Naive B cell (primary cell): ENCODE measurements around the gene VPS13D. TPM values are rescaled to one million over a fixed set of nuclear protein-coding genes. Genes with fewer than 3 reads are reported as not detected.
"Not testable (repeated sequence)": the region's sequence is repeated elsewhere in the genome, so short reads cannot be mapped to it uniquely, and the experiment has no call there.

Source experiments
- ATAC-seq, 2 donors: fragments of 150-1000 bp; cut with Tn5 transposase; 2 replicates each; pipeline ENCODE4 v1.10.0; 2021; ENCODE audit warnings: low read depth in 2 of 2, mild to moderate bottlenecking in 2 of 2, moderate library complexity in 2 of 2
- DNase-seq: peaks from one replicate; pipeline ENCODE4 v3.0.0; 2022
- H3K27ac Mint-ChIP-seq, 6 donors: one replicate each; pipeline ENCODE4 v1.8.0; 2020 to 2022; ENCODE audit warnings: mild to moderate bottlenecking in 6 of 6, mixed read lengths in 6 of 6, moderate library complexity in 5 of 6, inconsistent platforms in 2 of 6
- H3K27me3 Mint-ChIP-seq, 3 donors: one replicate each; pipeline ENCODE4 v1.8.0; 2021 to 2022; ENCODE audit warnings: mixed read lengths in 3 of 3, mild to moderate bottlenecking in 1 of 3
- H3K36me3 Mint-ChIP-seq, 2 donors: one replicate each; pipeline ENCODE4 v1.8.0; 2020 to 2022; ENCODE audit warnings: mixed read lengths in 2 of 2, inconsistent platforms in 1 of 2, mild to moderate bottlenecking in 1 of 2
- H3K4me1 Mint-ChIP-seq, 3 donors: one replicate each; pipeline ENCODE4 v1.8.0; 2020 to 2022; ENCODE audit warnings: mixed read lengths in 3 of 3, inconsistent platforms in 1 of 3, mild to moderate bottlenecking in 1 of 3, moderate library complexity in 1 of 3
- H3K4me3 Mint-ChIP-seq, 8 donors: one replicate each; pipeline ENCODE4 v1.8.0; 2020 to 2022; ENCODE audit warnings: mild to moderate bottlenecking in 8 of 8, mixed read lengths in 8 of 8, moderate library complexity in 8 of 8, inconsistent platforms in 2 of 8
- H3K9me3 Mint-ChIP-seq, 7 donors: one replicate each; pipeline ENCODE4 v1.8.0; 2020 to 2022; ENCODE audit warnings: mixed read lengths in 7 of 7, mild to moderate bottlenecking in 5 of 7, inconsistent platforms in 2 of 7, moderate library complexity in 1 of 7
- polyA plus RNA-seq, 6 donors: library from polyadenylated mRNA; unstranded; fragments of 300-500 nt; fragmentation: Illumina TruSeq; gene quantifications; one replicate each; pipeline ENCODE4 v1.2.3, GENCODE V29; 2021; ENCODE audit warnings: low read depth in 6 of 6

Gene VPS13D
- polyA plus RNA-seq, 6 donors from 2014 or later = 7.6 to 14.6 (median 11.8) TPM

DNA sequence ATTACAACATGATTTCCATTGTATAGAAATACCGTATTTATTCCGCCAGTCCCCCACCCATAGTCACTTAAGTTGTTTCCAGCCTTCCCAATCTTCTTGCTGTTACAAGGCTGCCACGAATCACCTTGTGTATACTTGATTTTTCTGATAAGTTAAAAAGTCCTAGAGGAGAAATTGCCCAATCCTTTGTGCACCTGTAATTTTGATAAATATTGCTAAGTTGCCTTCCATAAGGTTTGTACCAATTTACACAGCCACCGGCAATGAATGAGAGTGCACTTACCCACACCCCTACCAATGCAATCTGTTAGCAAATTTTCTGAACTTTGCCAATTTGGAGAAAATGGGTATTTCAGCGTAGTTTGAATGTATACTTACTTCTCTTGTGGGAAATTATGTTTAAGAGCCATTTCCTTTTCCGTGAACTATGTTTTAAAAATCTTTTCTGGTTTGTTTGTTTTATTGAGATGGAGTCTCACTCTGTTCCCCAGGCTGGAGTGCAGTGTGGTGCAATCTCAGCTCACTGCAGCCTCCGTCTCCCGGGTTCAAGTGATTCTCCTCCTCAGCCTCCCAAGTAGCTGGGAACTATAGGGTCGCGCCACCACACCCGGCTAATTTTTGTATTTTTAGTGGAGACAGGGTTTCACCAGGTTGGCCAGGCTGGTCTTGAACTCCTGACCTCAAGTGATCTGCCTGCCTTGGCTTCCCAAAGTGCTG is 300.8 kb downstream of the VPS13D start:
- ATAC-seq (no peak), DNase-seq (no peak)
- Mint-ChIP-seq H3K36me3 (peaks cover 4 to 6% of the 10 kb centered on the region in 2 donors), H3K27me3 (no peaks in the 10 kb centered on the region), H3K27ac (no peak overlapping the region), H3K9me3 (peaks cover 3 to 5% (median 4%) of the 10 kb centered on the region in 7 donors), H3K4me3 (no peak overlapping the region), H3K4me1 (no peaks in the 10 kb centered on the region)

DNA sequence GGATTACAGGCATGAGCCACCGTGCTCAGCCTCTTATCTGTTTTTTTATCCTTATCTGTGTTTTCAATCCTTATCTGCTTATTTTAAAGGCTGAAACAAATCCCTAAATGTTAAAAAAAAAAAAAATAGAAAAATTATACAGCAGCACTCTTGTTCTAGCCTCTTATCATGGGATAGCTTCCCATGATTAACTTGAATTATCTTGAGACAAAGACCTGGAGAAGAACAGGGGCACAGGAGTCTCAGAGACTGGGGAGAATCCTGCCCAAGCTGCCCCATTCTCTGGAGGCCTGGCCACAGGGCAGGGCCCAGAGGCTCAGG is 301.3 kb downstream of the VPS13D start:
- peaks cover 3 to 10% (median 7%) of the 10 kb centered on the region in 7 donors for H3K9me3 Mint-ChIP-seq
- DNase-seq (no peak), ATAC-seq (no peak)
- H3K4me3 Mint-ChIP-seq = no peak overlapping the region
- H3K27ac Mint-ChIP-seq = no peak overlapping the region
- H3K4me1 Mint-ChIP-seq = no peaks in the 10 kb centered on the region
- H3K27me3 Mint-ChIP-seq = no peaks in the 10 kb centered on the region
- H3K36me3 Mint-ChIP-seq = peaks cover 8 to 11% of the 10 kb centered on the region in 2 donors

DNA sequence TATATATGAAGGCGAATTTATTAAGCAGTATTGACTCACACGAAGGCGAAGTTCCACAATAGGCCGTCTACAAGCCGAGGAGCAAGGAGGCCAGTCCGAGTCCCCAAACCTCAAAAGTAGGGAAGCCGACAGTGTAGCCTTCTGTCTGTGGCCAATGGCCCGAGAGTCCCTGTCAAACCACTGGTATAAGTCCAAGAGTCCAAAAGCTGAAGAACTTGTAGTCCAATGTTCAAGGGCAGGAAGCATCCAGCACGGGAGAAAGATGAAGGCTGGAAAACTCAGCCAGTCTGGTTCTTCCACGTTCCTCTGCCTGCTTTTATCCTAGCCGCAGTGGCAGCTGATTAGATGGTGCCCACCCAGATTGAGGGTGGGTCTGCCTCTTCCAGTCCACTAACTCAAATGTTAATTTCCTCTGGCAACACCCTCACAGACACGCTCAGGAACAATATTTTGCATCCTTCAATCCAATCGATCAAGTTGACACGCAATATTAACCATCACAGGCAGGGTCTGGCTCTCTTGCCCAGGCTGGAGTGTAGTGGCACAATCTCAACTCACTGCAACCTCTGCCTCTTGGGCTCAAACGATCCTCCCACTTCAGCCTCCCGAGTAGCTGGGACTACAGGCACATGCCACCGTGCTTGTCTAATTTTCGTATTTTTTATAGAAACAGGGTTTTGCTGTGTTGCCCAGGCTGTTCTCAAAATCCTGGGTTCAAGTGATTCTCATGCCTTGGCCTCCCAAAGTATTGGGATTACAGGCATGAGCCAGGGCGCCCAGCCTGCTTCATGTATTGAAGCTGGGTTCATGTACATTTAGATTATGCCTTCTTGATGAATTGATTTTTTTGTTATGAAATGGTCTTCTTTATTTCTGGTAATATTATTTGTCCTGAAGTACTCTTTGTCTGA is 302.8 kb downstream of the VPS13D start:
- Mint-ChIP-seq H3K27me3 (no peaks in the 10 kb centered on the region), H3K9me3 (peaks cover 10 to 26% (median 18%) of the 10 kb centered on the region in 7 donors), H3K36me3 (peaks cover 21 to 25% of the 10 kb centered on the region in 2 donors), H3K4me3 (no peak overlapping the region), H3K4me1 (no peaks in the 10 kb centered on the region), H3K27ac (no peak overlapping the region)
- ATAC-seq = no peak
- no peak for DNase-seq

DNA sequence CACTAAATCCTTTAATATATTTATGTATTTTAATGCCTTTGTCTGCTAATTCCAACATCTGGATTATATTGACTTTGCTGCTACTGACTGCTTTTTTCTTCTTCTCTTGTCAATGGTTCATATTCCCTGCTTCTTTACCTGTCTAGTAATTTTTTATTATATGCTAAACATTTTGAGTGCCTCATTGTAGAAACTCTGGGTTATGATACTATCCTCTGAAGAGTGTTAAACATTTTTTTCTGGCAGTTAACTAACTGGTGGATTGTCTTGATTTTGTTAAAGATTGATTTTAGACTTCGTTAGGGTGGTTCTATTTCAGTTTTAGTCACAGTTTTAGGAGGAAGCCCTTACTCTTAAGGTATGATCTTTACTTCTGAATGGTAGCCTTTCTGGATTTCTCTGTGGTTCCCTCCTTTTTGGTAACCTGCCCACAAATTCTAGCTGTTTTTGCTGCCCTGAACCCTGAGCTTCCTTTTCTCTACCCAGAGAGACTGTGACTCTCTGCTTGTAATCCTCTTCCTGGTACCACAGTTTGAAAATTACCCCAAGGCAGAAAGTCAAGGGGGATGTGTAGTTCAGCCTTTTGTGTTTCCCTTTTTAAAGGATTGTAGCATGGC is 306.3 kb downstream of the VPS13D start:
- peaks cover 23 to 28% of the 10 kb centered on the region in 2 donors for H3K36me3 Mint-ChIP-seq
- H3K9me3 Mint-ChIP-seq = peaks cover 10 to 26% (median 19%) of the 10 kb centered on the region in 7 donors
- no peaks in the 10 kb centered on the region for H3K27me3 Mint-ChIP-seq
- no peak for DNase-seq
- H3K4me1 Mint-ChIP-seq = no peaks in the 10 kb centered on the region
- H3K4me3 Mint-ChIP-seq = no peak overlapping the region
- H3K27ac Mint-ChIP-seq = no peak overlapping the region
- ATAC-seq = no peak

GRCh38 chr1:12537294-12537693 is 307.5 kb downstream of the VPS13D start:
- peak overlapping the region in 1 of 6 donors; percentile 29 for H3K27ac Mint-ChIP-seq
- no peaks in the 10 kb centered on the region for H3K4me1 Mint-ChIP-seq
- H3K9me3 Mint-ChIP-seq = peaks cover 10 to 26% (median 19%) of the 10 kb centered on the region in 7 donors
- no peak overlapping the region for H3K4me3 Mint-ChIP-seq
- DNase-seq (no peak), ATAC-seq (no peak)
- H3K36me3 Mint-ChIP-seq = peaks cover 23 to 28% of the 10 kb centered on the region in 2 donors
- H3K27me3 Mint-ChIP-seq = peaks cover 0 to 5% (median 5%) of the 10 kb centered on the region in 3 donors

DNA sequence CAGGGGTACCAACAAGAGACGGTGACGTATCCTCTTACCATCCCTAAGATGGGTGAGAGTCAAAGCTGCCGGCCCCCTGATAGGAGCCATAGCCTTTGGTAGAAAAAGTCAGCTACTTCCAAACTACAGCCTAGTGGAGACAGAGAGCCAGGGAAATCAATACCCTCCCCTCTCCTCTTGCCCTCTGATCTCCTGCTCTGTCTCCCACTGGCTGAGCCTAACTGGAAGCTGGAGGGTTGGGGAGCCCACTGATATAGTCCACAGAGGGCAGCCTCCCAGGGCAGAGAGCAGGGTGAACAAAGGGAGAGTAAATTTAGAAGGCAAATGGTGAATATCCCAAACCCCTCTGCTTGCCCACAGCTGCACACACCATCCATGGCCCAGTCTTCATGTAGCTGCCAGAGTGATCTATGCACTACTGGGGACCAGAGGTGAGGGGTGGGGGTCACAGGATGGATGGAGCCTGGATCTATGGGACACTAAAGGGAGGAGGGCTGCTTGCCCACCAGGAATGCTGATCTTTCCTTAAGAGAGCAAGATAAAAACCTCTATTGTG is 308.2 kb downstream of the VPS13D start:
- H3K27ac Mint-ChIP-seq = no peak overlapping the region
- no peaks in the 10 kb centered on the region for H3K4me1 Mint-ChIP-seq
- no peak overlapping the region for H3K4me3 Mint-ChIP-seq
- peaks cover 10 to 26% (median 19%) of the 10 kb centered on the region in 7 donors for H3K9me3 Mint-ChIP-seq
- peaks cover 23 to 28% of the 10 kb centered on the region in 2 donors for H3K36me3 Mint-ChIP-seq
- ATAC-seq (no peak), DNase-seq (no peak)
- peaks cover 0 to 10% (median 6%) of the 10 kb centered on the region in 3 donors for H3K27me3 Mint-ChIP-seq

- Mint-ChIP-seq H3K27me3 (peaks cover 0 to 10% (median 6%) of the 10 kb centered on the region in 3 donors), H3K9me3 (peaks cover 10 to 26% (median 19%) of the 10 kb centered on the region in 7 donors), H3K36me3 (peaks cover 23 to 28% of the 10 kb centered on the region in 2 donors)
- ATAC-seq, H3K4me3 Mint-ChIP-seq, H3K4me1 Mint-ChIP-seq, DNase-seq, H3K27ac Mint-ChIP-seq: not testable (repeated sequence)
Measured at GRCh38 chr1:12538536-12538935, 308.7 kb downstream of the VPS13D start.

DNA sequence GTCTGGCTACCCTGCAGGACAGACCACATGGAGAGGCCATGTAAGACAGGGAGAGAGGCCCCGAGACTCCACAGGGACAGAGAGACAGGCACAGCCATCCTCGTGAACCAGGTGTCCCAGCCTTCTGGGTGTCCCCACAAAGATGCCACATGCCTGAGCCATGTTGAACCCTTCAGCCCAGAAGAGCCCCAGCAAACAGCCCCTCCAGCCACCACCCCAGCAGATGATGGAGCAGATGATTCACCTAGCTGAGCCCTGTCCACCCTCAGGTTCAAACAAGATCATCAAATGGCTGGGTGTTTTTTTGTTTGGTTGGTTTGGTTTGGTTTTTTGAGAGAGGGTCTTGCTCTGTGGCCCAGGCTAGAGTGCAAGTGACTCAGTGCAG is 309.5 kb downstream of the VPS13D start:
- ATAC-seq (no peak), DNase-seq (no peak)
- H3K36me3 Mint-ChIP-seq = peaks cover 23 to 28% of the 10 kb centered on the region in 2 donors
- H3K27me3 Mint-ChIP-seq = peaks cover 0 to 10% (median 6%) of the 10 kb centered on the region in 3 donors
- peak overlapping the region in 1 of 6 donors; percentile 63 for H3K27ac Mint-ChIP-seq
- H3K4me3 Mint-ChIP-seq = no peak overlapping the region
- H3K4me1 Mint-ChIP-seq = no peaks in the 10 kb centered on the region
- peaks cover 10 to 26% (median 19%) of the 10 kb centered on the region in 7 donors for H3K9me3 Mint-ChIP-seq

- peaks cover 10 to 26% (median 19%) of the 10 kb centered on the region in 7 donors for H3K9me3 Mint-ChIP-seq
- no peaks in the 10 kb centered on the region for H3K4me1 Mint-ChIP-seq
- H3K36me3 Mint-ChIP-seq = peaks cover 23 to 28% of the 10 kb centered on the region in 2 donors
- peaks cover 0 to 10% (median 6%) of the 10 kb centered on the region in 3 donors for H3K27me3 Mint-ChIP-seq
- H3K4me3 Mint-ChIP-seq = no peak overlapping the region
- H3K27ac Mint-ChIP-seq = no peak overlapping the region
- no peak for DNase-seq
- no peak for ATAC-seq
Measured at GRCh38 chr1:12539705-12540579, 310.1 kb downstream of the VPS13D start.

DNA sequence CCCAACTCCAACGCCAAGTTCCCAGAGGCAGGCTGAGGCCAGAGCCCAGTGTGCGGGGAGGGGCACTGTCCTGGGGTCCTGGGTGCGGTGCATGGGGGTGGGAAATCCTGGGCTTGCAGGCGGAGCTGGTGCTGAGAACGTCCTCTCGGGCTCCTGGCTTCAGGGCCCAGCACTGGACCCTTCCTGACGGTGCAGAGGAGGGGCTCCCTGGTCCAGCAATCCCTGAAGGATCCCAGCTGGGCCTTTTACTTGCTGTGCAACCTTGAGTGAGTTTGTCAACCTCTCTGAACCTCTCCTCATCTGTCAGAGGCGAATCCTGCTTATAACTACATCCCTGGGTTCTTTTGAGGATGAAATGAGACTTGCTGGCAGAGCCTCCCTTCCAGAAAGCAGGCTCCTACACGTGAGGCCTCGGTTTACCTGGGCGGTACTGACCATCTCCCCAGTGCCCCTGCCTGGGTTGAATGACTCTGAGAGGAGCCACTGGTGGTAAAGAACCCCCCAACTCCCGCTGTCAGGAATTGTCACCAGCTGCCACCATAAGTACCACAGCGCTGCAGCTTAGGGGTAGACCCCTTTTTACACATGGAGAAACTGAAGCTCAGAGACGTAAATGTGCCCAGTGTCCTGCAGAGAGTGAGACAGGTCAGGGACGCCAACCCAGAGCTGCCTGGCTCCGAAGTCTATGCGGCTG is 310.9 kb downstream of the VPS13D start:
- Mint-ChIP-seq H3K36me3 (peaks cover 18 to 22% of the 10 kb centered on the region in 2 donors), H3K27ac (no peak overlapping the region), H3K4me3 (no peak overlapping the region), H3K27me3 (peaks cover 0 to 10% (median 6%) of the 10 kb centered on the region in 3 donors), H3K4me1 (no peaks in the 10 kb centered on the region), H3K9me3 (peaks cover 7 to 20% (median 15%) of the 10 kb centered on the region in 7 donors)
- ATAC-seq (no peak), DNase-seq (no peak)

DNA sequence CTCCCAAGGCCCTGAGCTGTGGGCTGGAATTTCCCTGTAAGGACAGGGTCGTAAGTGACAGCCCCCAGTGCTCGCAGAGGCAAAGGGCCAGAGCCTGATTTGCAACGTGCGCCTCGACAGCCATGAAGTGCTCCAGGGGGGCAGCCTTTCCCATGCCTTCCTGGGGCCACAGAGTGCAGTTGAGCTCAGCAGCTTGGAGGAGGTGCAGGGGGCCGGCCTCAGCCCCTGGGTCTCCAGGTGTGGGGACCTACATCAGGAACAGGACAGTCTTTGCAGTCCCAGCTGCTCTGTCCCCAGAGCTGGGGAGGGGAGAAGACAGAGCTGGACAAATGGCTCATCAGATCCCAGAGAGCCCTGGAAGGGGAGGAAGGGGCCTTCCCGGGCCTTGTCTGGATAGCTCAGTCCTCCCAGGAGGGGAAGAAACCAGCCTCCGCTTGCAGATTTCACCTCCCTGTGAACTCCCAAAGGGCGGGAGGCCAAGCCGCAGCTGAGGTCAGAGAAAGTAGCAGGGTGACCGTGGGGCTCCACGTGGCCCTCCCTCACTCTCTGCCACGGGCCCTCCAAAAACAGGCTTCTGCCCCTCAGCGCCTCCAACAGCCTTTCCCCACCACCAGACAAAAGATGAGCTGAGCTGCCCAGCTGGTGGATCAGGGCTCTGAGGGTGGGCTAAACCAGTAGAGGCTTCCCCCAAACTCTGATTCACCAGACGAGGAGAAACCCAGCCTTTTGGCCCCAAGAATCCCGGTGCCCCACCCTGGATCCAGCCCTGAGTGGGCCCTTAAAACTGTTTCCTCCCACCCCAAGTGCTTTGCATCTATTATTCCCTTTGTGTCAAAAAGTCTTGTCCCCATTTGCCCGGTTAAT is 311.7 kb downstream of the VPS13D start:
- H3K27me3 Mint-ChIP-seq = peaks cover 0 to 10% (median 6%) of the 10 kb centered on the region in 3 donors

More for the DNA sequence above, 311.7 kb downstream of the VPS13D start:
- no peak for ATAC-seq
- peaks cover 5 to 12% (median 9%) of the 10 kb centered on the region in 7 donors for H3K9me3 Mint-ChIP-seq
- peaks cover 11 to 14% of the 10 kb centered on the region in 2 donors for H3K36me3 Mint-ChIP-seq
- no peak overlapping the region for H3K27ac Mint-ChIP-seq
- no peak overlapping the region for H3K4me3 Mint-ChIP-seq
- DNase-seq = no peak
- no peaks in the 10 kb centered on the region for H3K4me1 Mint-ChIP-seq
